SK-N-MC (cell line): ENCODE data around the gene GALNT4.

Experiments used
- DNase-seq: peaks from one replicate; pipeline ENCODE4 v3.0.0-alpha.2; 2011; ENCODE audit warnings: low read depth, low spot score
- H3K27ac ChIP-seq: fragments of 200-600 bp; sonication (generic); 2 replicates; pipeline ENCODE4 v1.5.1; 2016; ENCODE audit warnings: mixed run types
- H3K36me3 ChIP-seq: fragments of 200-600 bp; sonication (generic); 2 replicates; pipeline ENCODE4 v1.6.1; 2017; ENCODE audit warnings: antibody characterized with exemption, low read length, mixed read lengths; ENCODE audit not compliant: insufficient read depth
- H3K4me3 ChIP-seq: fragments of 200-600 bp; sonication (generic); 2 replicates; pipeline ENCODE4 v1.5.1; 2016
- H3K9ac ChIP-seq: fragments of 200-600 bp; sonication (generic); 2 replicates; pipeline ENCODE4 v1.8.0; 2017; ENCODE audit warnings: mixed run types, mixed read lengths; ENCODE audit not compliant: insufficient read length
- H3K9me3 ChIP-seq: fragments of 200-600 bp; sonication (generic); 2 replicates; pipeline ENCODE4 v1.6.1; 2017; ENCODE audit warnings: low read depth, mild to moderate bottlenecking, antibody characterized with exemption, low read length, moderate library complexity, mixed read lengths
- EZH2 ChIP-seq: fragments of 200-600 bp; sonication (generic); IDR thresholded peaks from one replicate; pipeline ENCODE4 v1.6.1; 2017; ENCODE audit warnings: antibody characterized with exemption
- FOXP2 ChIP-seq: optimal IDR thresholded peaks from 2 replicates; pipeline ENCODE3; 2011; ENCODE audit warnings: mild to moderate bottlenecking, moderate library complexity; ENCODE audit not compliant: insufficient read depth; ENCODE audit errors: extremely low read length, control extremely low read depth
- POLR2AphosphoS5 ChIP-seq: IDR thresholded peaks from 2 replicates; pipeline ENCODE4 v1.6.1; 2012; ENCODE audit warnings: mild to moderate bottlenecking, low read depth, low read length, borderline replicate concordance

GALNT4 gene

DNA sequence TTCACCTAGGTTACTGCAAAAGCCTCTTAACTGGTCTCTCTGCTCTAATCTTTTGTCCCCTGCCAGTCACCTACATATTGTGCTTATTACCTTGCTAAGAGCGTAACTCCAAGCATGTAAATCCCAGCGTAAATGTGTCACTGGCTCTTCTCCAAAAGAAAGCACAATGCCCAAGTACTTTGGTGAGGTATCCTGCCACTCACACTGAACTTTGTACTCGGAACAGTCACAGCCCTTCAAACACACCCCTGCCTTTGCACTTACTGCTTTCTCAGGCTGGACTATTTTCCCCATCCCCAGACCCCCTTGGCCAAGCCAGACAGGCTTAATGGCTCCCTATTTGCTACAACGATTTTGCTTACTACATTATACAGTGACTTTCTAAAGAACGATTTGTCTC, 31.7 kb downstream of the GALNT4 start:
- Histone ChIP-seq H3K36me3 (no peaks in the 10 kb centered on the region), H3K4me3 (no peak overlapping the region), H3K9me3 (no peaks in the 10 kb centered on the region), H3K9ac (no peak overlapping the region), H3K27ac (no peak overlapping the region)
- TF ChIP-seq EZH2 (no peak), POLR2AphosphoS5 (no peak), FOXP2 (no peak)
- no peak for DNase-seq

DNA sequence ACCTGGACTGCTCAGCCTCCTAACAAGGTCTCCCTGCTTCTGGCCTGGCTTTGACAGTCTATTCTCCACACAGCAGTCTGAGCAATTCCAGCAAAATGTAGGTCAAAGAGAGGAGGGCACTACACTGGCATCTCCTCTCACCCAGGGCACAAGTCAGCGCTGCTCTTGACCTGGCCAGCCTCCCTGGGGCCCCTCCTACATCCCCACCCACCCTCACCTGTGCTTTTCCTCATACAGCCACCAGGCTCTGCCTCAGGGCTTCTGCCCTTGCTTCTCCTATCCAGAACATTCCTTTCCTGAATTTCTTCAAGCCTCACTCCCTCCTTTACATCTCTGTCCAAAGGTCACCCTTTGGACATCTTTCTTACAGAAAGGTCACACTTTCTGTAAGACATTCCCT, 33.7 kb downstream of the GALNT4 start:
- Histone ChIP-seq H3K9ac (no peak overlapping the region), H3K4me3 (no peak overlapping the region), H3K27ac (no peak overlapping the region), H3K9me3 (no peaks in the 10 kb centered on the region), H3K36me3 (no peaks in the 10 kb centered on the region)
- DNase-seq: no peak
- no peak for TF ChIP-seq FOXP2
- TF ChIP-seq EZH2: no peak
- TF ChIP-seq POLR2AphosphoS5: no peak

DNA sequence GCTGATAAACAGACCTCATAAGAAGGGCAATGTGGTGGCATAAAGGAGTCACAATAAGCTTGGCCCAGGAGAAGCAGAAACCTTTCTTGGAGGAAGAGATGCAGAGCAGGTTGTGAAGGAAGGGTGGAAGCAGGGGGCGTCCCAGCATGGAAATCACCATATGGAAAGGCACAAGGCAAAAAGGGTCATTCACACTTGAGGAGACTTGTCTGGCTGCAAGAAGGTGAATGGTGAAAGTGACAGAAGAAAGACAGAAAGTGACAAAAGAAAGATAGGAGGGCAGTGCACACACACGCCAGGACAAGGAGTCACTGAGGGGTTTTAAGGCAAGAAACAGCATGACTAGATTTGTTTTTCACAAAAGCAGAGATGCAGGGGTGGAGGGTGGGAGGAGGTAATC, 38.3 kb downstream of the GALNT4 start:
- H3K27ac ChIP-seq: no peak overlapping the region
- DNase-seq: no peak
- no peaks in the 10 kb centered on the region for H3K36me3 ChIP-seq
- H3K4me3 ChIP-seq: no peak overlapping the region
- no peak for TF ChIP-seq FOXP2
- H3K9ac ChIP-seq: no peak overlapping the region
- H3K9me3 ChIP-seq: no peaks in the 10 kb centered on the region

DNA sequence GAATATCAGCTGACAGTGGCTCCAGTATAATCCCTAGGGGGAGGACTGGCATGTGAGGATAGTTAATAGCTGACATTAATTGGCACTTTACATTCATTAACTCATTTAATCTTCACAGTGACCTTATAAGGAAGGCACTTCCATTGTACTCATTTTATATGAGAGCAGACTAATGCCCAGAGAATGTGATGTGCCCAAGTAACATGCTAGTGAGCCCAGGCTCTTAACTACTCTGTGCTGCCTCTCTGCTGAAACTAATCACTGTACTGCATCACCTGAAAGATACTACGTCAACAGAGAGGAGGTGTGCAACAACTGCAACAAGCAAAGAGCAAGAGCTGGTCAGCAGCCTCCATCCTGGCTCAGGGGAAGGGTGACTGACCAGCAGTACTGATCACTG, 40.1 kb downstream of the GALNT4 start:
- Histone ChIP-seq H3K36me3 (no peaks in the 10 kb centered on the region), H3K9me3 (no peaks in the 10 kb centered on the region), H3K4me3 (no peak overlapping the region), H3K27ac (no peak overlapping the region), H3K9ac (no peak overlapping the region)
- TF ChIP-seq EZH2: no peak
- TF ChIP-seq FOXP2: no peak
- DNase-seq: no peak

GRCh38 chr12:89481213-89481914, 43.2 kb downstream of the GALNT4 start:
- DNase-seq: no peak
- no peak overlapping the region for H3K27ac ChIP-seq
- H3K4me3 ChIP-seq: no peak overlapping the region
- no peak overlapping the region for H3K9ac ChIP-seq
- no peaks in the 10 kb centered on the region for H3K9me3 ChIP-seq
- TF ChIP-seq EZH2: no peak
- no peak for TF ChIP-seq POLR2AphosphoS5
- TF ChIP-seq FOXP2: no peak
- H3K36me3 ChIP-seq: no peaks in the 10 kb centered on the region

GRCh38 chr12:89479982-89480381, 44.6 kb downstream of the GALNT4 start:
- Histone ChIP-seq H3K36me3 (no peaks in the 10 kb centered on the region), H3K27ac (no peak overlapping the region), H3K4me3 (no peak overlapping the region), H3K9ac (no peak overlapping the region), H3K9me3 (no peaks in the 10 kb centered on the region)
- DNase-seq: no peak
- TF ChIP-seq POLR2AphosphoS5 (no peak), EZH2 (no peak), FOXP2 (no peak)

DNA sequence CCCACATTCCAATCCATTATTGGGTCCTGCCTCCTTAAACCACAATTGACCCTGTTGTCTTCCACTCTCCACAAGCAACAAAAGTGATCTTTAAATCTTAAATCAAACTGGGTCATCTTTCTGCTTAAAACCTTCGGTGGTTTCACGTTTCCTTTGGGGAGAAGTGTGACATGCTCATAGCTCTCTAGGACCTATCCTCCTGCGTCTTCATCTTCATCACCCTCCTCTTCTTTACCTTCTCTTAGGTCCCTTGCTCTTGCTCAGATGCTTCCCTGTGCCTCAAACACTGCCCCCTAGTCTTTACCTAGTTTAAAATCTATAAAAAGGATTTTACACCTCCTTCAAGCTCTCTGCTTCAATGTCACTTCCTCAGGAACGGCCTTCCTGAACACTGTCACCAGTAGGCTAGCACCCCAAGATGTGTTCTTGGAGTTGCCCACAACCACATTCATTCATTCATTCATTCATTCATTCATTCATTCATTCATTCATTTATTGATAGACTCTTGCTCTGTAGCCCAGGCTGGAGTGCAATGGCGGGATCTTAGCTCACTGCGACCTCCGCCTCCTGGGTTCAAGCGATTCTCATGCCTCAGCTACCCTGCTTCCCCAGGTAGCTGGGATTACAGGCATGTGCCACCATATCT, 46.8 kb downstream of the GALNT4 start:
- no peak for TF ChIP-seq FOXP2
- TF ChIP-seq EZH2: no peak
- TF ChIP-seq POLR2AphosphoS5: no peak
- DNase-seq: no peak
- H3K9me3 ChIP-seq: no peaks in the 10 kb centered on the region
- no peak overlapping the region for H3K4me3 ChIP-seq
- no peaks in the 10 kb centered on the region for H3K36me3 ChIP-seq
- H3K9ac ChIP-seq: no peak overlapping the region
- no peak overlapping the region for H3K27ac ChIP-seq

DNA sequence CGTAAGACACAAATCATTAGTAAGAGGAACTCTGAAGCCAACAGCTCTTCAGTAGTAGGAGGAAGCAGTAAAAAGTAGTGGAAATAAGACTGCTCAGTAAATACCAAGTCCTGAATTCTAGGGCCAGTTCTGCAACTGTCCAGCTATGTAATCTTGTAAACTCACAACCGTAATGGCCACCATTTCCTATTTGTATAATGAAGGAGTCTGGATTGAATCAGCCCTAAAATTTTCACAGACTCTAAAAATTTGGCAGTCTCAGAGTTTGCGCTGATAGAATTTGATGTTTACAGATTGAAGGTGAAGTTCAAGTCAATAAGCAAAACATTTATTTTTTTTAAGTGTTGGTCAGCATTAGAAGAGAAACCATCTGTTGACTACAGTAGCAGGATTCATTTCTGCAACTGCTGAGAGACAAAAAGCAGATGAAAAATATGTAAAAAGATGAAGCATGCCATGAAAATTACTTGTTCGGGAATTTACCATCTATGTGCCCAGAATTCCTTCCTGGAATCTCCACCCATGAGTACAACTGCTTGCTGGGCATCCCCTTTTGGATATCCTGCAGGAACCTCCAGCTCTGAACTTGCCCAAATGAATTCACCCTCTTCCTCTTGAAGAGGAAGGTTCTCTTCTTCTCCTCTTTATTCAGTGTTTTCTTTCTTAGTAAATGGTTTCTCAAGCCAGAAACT, 47.5 kb downstream of the GALNT4 start:
- no peak for DNase-seq
- no peaks in the 10 kb centered on the region for H3K9me3 ChIP-seq
- TF ChIP-seq POLR2AphosphoS5 (no peak), EZH2 (no peak), FOXP2 (no peak)
- no peak overlapping the region for H3K9ac ChIP-seq
- no peaks in the 10 kb centered on the region for H3K36me3 ChIP-seq
- no peak overlapping the region for H3K27ac ChIP-seq
- no peak overlapping the region for H3K4me3 ChIP-seq
